GM18505 (cell line): Measurements from ENCODE around the gene CNN1.
A peak's percentile ranks its signal among the peaks of the same experiment; 100 is the strongest.
"Not testable (repeated sequence)": the region's sequence is repeated elsewhere in the genome, so short reads cannot be mapped to it uniquely, and the experiment has no call there.

Experiments used
- ATAC-seq: cut with Tn5 transposase; IDR thresholded peaks from one replicate; pipeline ENCODE4 v1.9.1; 2021; ENCODE audit not compliant: unreplicated experiment
- POLR2A ChIP-seq: IDR thresholded peaks from 4 replicates; pipeline ENCODE4 v1.6.1; 2011; ENCODE audit warnings: borderline replicate concordance; ENCODE audit not compliant: insufficient read depth, insufficient read length; ENCODE audit errors: extremely low read depth

CNN1 gene

GRCh38 chr19:11587302-11587974 lies 48.8 kb downstream of the CNN1 start:
- no peak for ATAC-seq
- TF ChIP-seq POLR2A = no peak

GRCh38 chr19:11587975-11588631 lies 49.5 kb downstream of the CNN1 start:
- ATAC-seq = no peak

GRCh38 chr19:11594084-11594483 lies 55.4 kb downstream of the CNN1 start:
- TF ChIP-seq POLR2A = no peak
- no peak for ATAC-seq

More at GRCh38 chr19:11587975-11588631, 49.5 kb downstream of the CNN1 start:
- no peak for TF ChIP-seq POLR2A

- ATAC-seq = no peak
- TF ChIP-seq POLR2A = no peak
Measured at GRCh38 chr19:11596156-11596555, 57.5 kb downstream of the CNN1 start.

GRCh38 chr19:11597202-11598102 lies 58.8 kb downstream of the CNN1 start, which contains the start of gene ZNF627:
Gene ZNF627, plus strand, starts transcription at chr19:11597483. Its CDS starts 145 bp downstream, at chr19:11597628.
- TF ChIP-seq POLR2A = peak; percentile 94
- ATAC-seq = peak; percentile 95

GRCh38 chr19:11598103-11598483 lies 59.4 kb downstream of the CNN1 start:
- ATAC-seq = no peak
- no peak for TF ChIP-seq POLR2A

GRCh38 chr19:11598746-11599145 lies 60.1 kb downstream of the CNN1 start:
- no peak for ATAC-seq
- no peak for TF ChIP-seq POLR2A

GRCh38 chr19:11599704-11600103 lies 61.1 kb downstream of the CNN1 start:
- not testable (repeated sequence) for ATAC-seq
